DND-41 (cell line): Measurements from ENCODE around the gene NHEJ1.

ENCODE experiments used
- ATAC-seq: fragments of 200-7000 bp; cut with Tn5 transposase; 3 replicates; pipeline ENCODE4 v1.9.1; 2021; ENCODE audit warnings: low read depth; ENCODE audit not compliant: insufficient read depth
- DNase-seq: peaks from one replicate; pipeline ENCODE4 v3.0.0-alpha.2; 2020
- H2AFZ ChIP-seq: 2 replicates; pipeline ENCODE4 v1.6.0; 2012; ENCODE audit warnings: low read depth, low read length
- H3K27ac ChIP-seq: 2 replicates; pipeline ENCODE4 v1.5.1; 2012; ENCODE audit warnings: low read length, inconsistent platforms
- H3K27me3 ChIP-seq: fragments of 200-600 bp; sonication (generic); 2 replicates; pipeline ENCODE4 v1.6.0; 2012; ENCODE audit warnings: low read length, mild to moderate bottlenecking, inconsistent platforms; ENCODE audit not compliant: insufficient read depth, poor library complexity
- H3K36me3 ChIP-seq: 2 replicates; pipeline ENCODE4 v1.5.1; 2012; ENCODE audit warnings: low read length, inconsistent platforms; ENCODE audit not compliant: insufficient read depth
- H3K4me1 ChIP-seq: 2 replicates; pipeline ENCODE4 v1.5.1; 2012; ENCODE audit warnings: mild to moderate bottlenecking, low read length; ENCODE audit not compliant: insufficient read depth
- H3K4me2 ChIP-seq: 2 replicates; pipeline ENCODE4 v1.6.0; 2012; ENCODE audit warnings: mild to moderate bottlenecking, moderate library complexity, low read length, inconsistent platforms; ENCODE audit not compliant: insufficient read depth
- H3K4me3 ChIP-seq, 2 experiments: fragments of 200-600 bp in 1 of 2; shearing (Covaris generic) in 1 of 2; 2 replicates each; pipeline ENCODE4 v1.5.1; 2012 to 2016; ENCODE audit warnings: inconsistent platforms in 2 of 2, low read length in 2 of 2, mild to moderate bottlenecking in 2 of 2, low read depth in 1 of 2, moderate library complexity in 1 of 2
- H3K79me2 ChIP-seq: 2 replicates; pipeline ENCODE4 v1.6.0; 2012; ENCODE audit warnings: low read length, inconsistent platforms; ENCODE audit not compliant: insufficient read depth
- H3K9ac ChIP-seq: 2 replicates; pipeline ENCODE4 v1.6.0; 2012; ENCODE audit warnings: low read depth, mild to moderate bottlenecking, inconsistent platforms, low read length, moderate library complexity
- H3K9me3 ChIP-seq: 2 replicates; pipeline ENCODE4 v1.5.1; 2012; ENCODE audit warnings: low read length, moderate library complexity, mild to moderate bottlenecking, inconsistent platforms; ENCODE audit not compliant: insufficient read depth, severe bottlenecking
- H4K20me1 ChIP-seq: 2 replicates; pipeline ENCODE4 v1.6.0; 2012; ENCODE audit warnings: low read length; ENCODE audit not compliant: insufficient read depth
- CTCF ChIP-seq: IDR thresholded peaks from 2 replicates; pipeline ENCODE4 v1.5.1; 2012; ENCODE audit warnings: borderline replicate concordance, low read length, moderate library complexity, mild to moderate bottlenecking; ENCODE audit not compliant: poor library complexity, severe bottlenecking; ENCODE audit errors: extremely low read depth
- EZH2 ChIP-seq: IDR thresholded peaks from 3 replicates; pipeline ENCODE4 v1.6.1; 2012; ENCODE audit warnings: borderline replicate concordance, low read depth, mild to moderate bottlenecking, moderate library complexity, low read length, inconsistent platforms; ENCODE audit not compliant: severe bottlenecking

NHEJ1 gene

GRCh38 chr2:219199470-219200211 lies 39.0 kb upstream of the NHEJ1 start:
- Histone ChIP-seq H2AFZ (no peak overlapping the region), H3K79me2 (no peaks in the 10 kb centered on the region), H3K9ac (no peak overlapping the region), H3K4me2 (no peak overlapping the region), H3K27ac (no peak overlapping the region), H3K4me3 (no peak overlapping the region), H3K9me3 (no peaks in the 10 kb centered on the region), H3K36me3 (no peaks in the 10 kb centered on the region), H4K20me1 (no peaks in the 10 kb centered on the region), H3K27me3 (no peaks in the 10 kb centered on the region), H3K4me1 (no peaks in the 10 kb centered on the region)
- TF ChIP-seq EZH2 (no peak), CTCF (no peak)
- ATAC-seq = no peak
- DNase-seq = no peak

GRCh38 chr2:219198974-219199373 lies 38.4 kb upstream of the NHEJ1 start:
- no peaks in the 10 kb centered on the region for H3K27me3 ChIP-seq

GRCh38 chr2:219197388-219197787 lies 36.8 kb upstream of the NHEJ1 start:
- no peak overlapping the region for H2AFZ ChIP-seq
- no peak overlapping the region for H3K9ac ChIP-seq
- no peaks in the 10 kb centered on the region for H3K36me3 ChIP-seq
- no peaks in the 10 kb centered on the region for H3K9me3 ChIP-seq
- H4K20me1 ChIP-seq = no peaks in the 10 kb centered on the region
- no peak overlapping the region for H3K4me2 ChIP-seq
- no peak overlapping the region for H3K27ac ChIP-seq
- no peaks in the 10 kb centered on the region for H3K27me3 ChIP-seq
- TF ChIP-seq EZH2 (no peak), CTCF (no peak)
- no peaks in the 10 kb centered on the region for H3K4me1 ChIP-seq
- no peak for ATAC-seq
- DNase-seq = no peak
- no peak overlapping the region for H3K4me3 ChIP-seq
- H3K79me2 ChIP-seq = no peaks in the 10 kb centered on the region

More at GRCh38 chr2:219198974-219199373, 38.4 kb upstream of the NHEJ1 start:
- Histone ChIP-seq H2AFZ (no peak overlapping the region), H4K20me1 (no peaks in the 10 kb centered on the region), H3K27ac (no peak overlapping the region), H3K4me3 (no peak overlapping the region), H3K4me2 (no peak overlapping the region), H3K9me3 (no peaks in the 10 kb centered on the region), H3K9ac (no peak overlapping the region), H3K4me1 (no peaks in the 10 kb centered on the region), H3K79me2 (no peaks in the 10 kb centered on the region), H3K36me3 (no peaks in the 10 kb centered on the region)
- DNase-seq (no peak), ATAC-seq (no peak)
- TF ChIP-seq EZH2 (no peak), CTCF (no peak)
